Hepatocyte (in vitro differentiated cells): ENCODE results near the gene NID1. TPM values are rescaled to one million over a fixed set of nuclear protein-coding genes. Genes with fewer than 3 reads are reported as not detected.

ENCODE experiments used
- DNase-seq: peaks from one replicate; pipeline ENCODE4 v3.0.0-alpha.2; 2016; ENCODE audit warnings: low spot score
- H2AFZ ChIP-seq: fragments of 200-600 bp; sonication (generic); 2 replicates; pipeline ENCODE4 v1.6.0; 2016; ENCODE audit warnings: antibody characterized with exemption, mild to moderate bottlenecking
- H3K27ac ChIP-seq: fragments of 200-600 bp; sonication (generic); 2 replicates; pipeline ENCODE4 v1.5.1; 2016; ENCODE audit warnings: mild to moderate bottlenecking
- H3K27me3 ChIP-seq: fragments of 200-600 bp; sonication (generic); 2 replicates; pipeline ENCODE4 v1.6.1; 2016
- H3K36me3 ChIP-seq: fragments of 200-600 bp; sonication (generic); replicated peaks from 2 replicates; pipeline ENCODE4 v1.5.1; 2016; ENCODE audit warnings: low read depth; ENCODE audit not compliant: insufficient read depth
- H3K4me1 ChIP-seq: fragments of 200-600 bp; sonication (generic); 2 replicates; pipeline ENCODE4 v1.5.1; 2016; ENCODE audit warnings: mild to moderate bottlenecking, moderate library complexity; ENCODE audit not compliant: insufficient read depth
- H3K4me2 ChIP-seq: fragments of 200-600 bp; sonication (generic); 2 replicates; pipeline ENCODE4 v1.6.0; 2016
- H3K4me3 ChIP-seq: fragments of 200-600 bp; sonication (generic); 2 replicates; pipeline ENCODE4 v1.5.1; 2016; ENCODE audit warnings: mild to moderate bottlenecking
- H3K79me2 ChIP-seq: fragments of 200-600 bp; sonication (generic); 2 replicates; pipeline ENCODE4 v1.6.0; 2017; ENCODE audit warnings: mild to moderate bottlenecking
- H3K9me2 ChIP-seq: fragments of 200-600 bp; sonication (generic); replicated peaks from 2 replicates; pipeline ENCODE4 v1.6.0; 2017; ENCODE audit warnings: mild to moderate bottlenecking; ENCODE audit not compliant: insufficient read depth
- H3K9me3 ChIP-seq: fragments of 200-600 bp; sonication (generic); 2 replicates; pipeline ENCODE4 v1.5.1; 2016; ENCODE audit warnings: low read depth, mild to moderate bottlenecking
- H4K20me1 ChIP-seq: fragments of 200-600 bp; sonication (generic); 2 replicates; pipeline ENCODE4 v1.6.0; 2016; ENCODE audit warnings: mild to moderate bottlenecking; ENCODE audit not compliant: insufficient read depth, poor library complexity, severe bottlenecking
- EZH2 ChIP-seq: fragments of 200-600 bp; sonication (generic); IDR thresholded peaks from 2 replicates; pipeline ENCODE4 v1.6.1; 2016; ENCODE audit warnings: antibody characterized with exemption, mild to moderate bottlenecking, borderline replicate concordance
- EZH2phosphoT487 ChIP-seq: fragments of 200-600 bp; sonication (generic); IDR thresholded peaks from one replicate; pipeline ENCODE4 v1.6.1; 2018; ENCODE audit warnings: antibody characterized with exemption, mild to moderate bottlenecking, low read depth, moderate library complexity; ENCODE audit not compliant: unreplicated experiment, severe bottlenecking
- WGBS: methylation state at CpG from one replicate; pipeline ENCODE4 v1.1.6; 2016; ENCODE audit warnings: low lambda C conversion rate; ENCODE audit errors: missing lambda C conversion rate; 5-methylcytosine and 5-hydroxymethylcytosine counted together
- polyA plus RNA-seq: library from polyadenylated mRNA; unstranded; fragments of >200 nt; fragmentation: Nextera tagmentation; extraction: Ambion mirVana; gene quantifications from 2 replicates; pipeline ENCODE4 v1.2.1, GENCODE V29; 2016
- total RNA-seq: library from RNA; depleted of rRNA; stranded (reverse); fragments of >200 nt; gene quantifications from 2 replicates; pipeline ENCODE4 v1.2.3, GENCODE V29; 2014
- TF ChIP-seq, protein P1 (sequence below): fragments of 200-600 bp; sonication (generic); IDR thresholded peaks from 2 replicates; pipeline ENCODE4 v1.5.1; 2016; ENCODE audit warnings: antibody characterized with exemption, mild to moderate bottlenecking; ENCODE audit not compliant: poor library complexity

NID1 gene
- total and polyA plus RNA-seq, 2 experiments from 2014 or later: 53.8 to 72.8 TPM

- 63% methylated on average over 5 of the region's 5 CpGs for WGBS
- H3K36me3 ChIP-seq: no peaks in the 10 kb centered on the region
- no peaks in the 10 kb centered on the region for H3K9me3 ChIP-seq
- H3K4me2 ChIP-seq: no peak overlapping the region
- peak overlapping the region; percentile 91 for H3K27ac ChIP-seq
- no peaks in the 10 kb centered on the region for H3K27me3 ChIP-seq
- H4K20me1 ChIP-seq: no peaks in the 10 kb centered on the region
- no peaks in the 10 kb centered on the region for H3K9me2 ChIP-seq
- H3K79me2 ChIP-seq: no peaks in the 10 kb centered on the region
- peak; percentile 63 for DNase-seq
- no peak overlapping the region for H2AFZ ChIP-seq
- H3K4me3 ChIP-seq: no peak overlapping the region
- peaks cover 10% of the 10 kb centered on the region for H3K4me1 ChIP-seq
- TF ChIP-seq, protein P1, sequence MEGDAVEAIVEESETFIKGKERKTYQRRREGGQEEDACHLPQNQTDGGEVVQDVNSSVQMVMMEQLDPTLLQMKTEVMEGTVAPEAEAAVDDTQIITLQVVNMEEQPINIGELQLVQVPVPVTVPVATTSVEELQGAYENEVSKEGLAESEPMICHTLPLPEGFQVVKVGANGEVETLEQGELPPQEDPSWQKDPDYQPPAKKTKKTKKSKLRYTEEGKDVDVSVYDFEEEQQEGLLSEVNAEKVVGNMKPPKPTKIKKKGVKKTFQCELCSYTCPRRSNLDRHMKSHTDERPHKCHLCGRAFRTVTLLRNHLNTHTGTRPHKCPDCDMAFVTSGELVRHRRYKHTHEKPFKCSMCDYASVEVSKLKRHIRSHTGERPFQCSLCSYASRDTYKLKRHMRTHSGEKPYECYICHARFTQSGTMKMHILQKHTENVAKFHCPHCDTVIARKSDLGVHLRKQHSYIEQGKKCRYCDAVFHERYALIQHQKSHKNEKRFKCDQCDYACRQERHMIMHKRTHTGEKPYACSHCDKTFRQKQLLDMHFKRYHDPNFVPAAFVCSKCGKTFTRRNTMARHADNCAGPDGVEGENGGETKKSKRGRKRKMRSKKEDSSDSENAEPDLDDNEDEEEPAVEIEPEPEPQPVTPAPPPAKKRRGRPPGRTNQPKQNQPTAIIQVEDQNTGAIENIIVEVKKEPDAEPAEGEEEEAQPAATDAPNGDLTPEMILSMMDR: no peak
- no peak for TF ChIP-seq EZH2
- TF ChIP-seq EZH2phosphoT487: no peak
Measured at GRCh38 chr1:236018885-236019453, 45.9 kb downstream of the NID1 start.

GRCh38 chr1:236016782-236017400 lies 48.0 kb downstream of the NID1 start:
- Histone ChIP-seq H3K4me3 (no peak overlapping the region), H3K79me2 (no peaks in the 10 kb centered on the region), H3K9me3 (no peaks in the 10 kb centered on the region), H3K4me1 (peaks cover 10% of the 10 kb centered on the region), H3K27ac (peak overlapping the region; percentile 91), H2AFZ (no peak overlapping the region), H3K4me2 (peak overlapping the region; percentile 3), H3K9me2 (no peaks in the 10 kb centered on the region), H3K27me3 (no peaks in the 10 kb centered on the region), H3K36me3 (no peaks in the 10 kb centered on the region), H4K20me1 (no peaks in the 10 kb centered on the region)
- TF ChIP-seq, protein P1: no peak
- TF ChIP-seq EZH2phosphoT487: no peak
- no peak for TF ChIP-seq EZH2
- DNase-seq: peak; percentile 40
- 97% methylated on average over 5 of the region's 5 CpGs for WGBS

DNA sequence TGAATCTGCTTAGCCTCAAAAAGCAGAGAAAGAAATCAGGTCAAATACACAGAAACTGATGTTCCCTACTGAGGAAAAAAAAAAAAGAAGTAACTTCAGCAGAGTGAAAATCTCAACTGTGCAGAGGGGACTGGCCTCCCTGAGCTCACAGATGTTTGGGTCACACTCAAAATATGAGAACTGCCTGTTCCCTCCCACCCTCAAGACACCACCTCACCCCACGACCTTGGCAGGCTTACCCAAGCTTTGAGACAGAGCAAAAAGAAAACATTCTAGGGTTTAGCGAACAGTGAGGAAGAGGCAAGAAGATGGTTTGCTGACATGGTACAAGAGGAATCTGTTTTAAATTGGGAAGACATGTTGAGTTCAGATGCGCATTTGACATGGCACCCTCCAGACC lies 48.8 kb downstream of the NID1 start:
- Histone ChIP-seq H3K9me2 (no peaks in the 10 kb centered on the region), H3K9me3 (no peaks in the 10 kb centered on the region), H3K4me2 (peak overlapping the region; percentile 3), H2AFZ (no peak overlapping the region), H3K36me3 (no peaks in the 10 kb centered on the region), H3K27me3 (no peaks in the 10 kb centered on the region), H3K4me3 (no peak overlapping the region), H3K4me1 (peaks cover 10% of the 10 kb centered on the region), H3K27ac (peak overlapping the region; percentile 77), H3K79me2 (no peaks in the 10 kb centered on the region), H4K20me1 (no peaks in the 10 kb centered on the region)
- no peak for TF ChIP-seq EZH2
- 81% methylated on average over 3 of the region's 3 CpGs for WGBS
- DNase-seq: no peak

GRCh38 chr1:236015539-236015938 lies 49.4 kb downstream of the NID1 start:
- H3K27ac ChIP-seq: peak overlapping the region; percentile 77

More at GRCh38 chr1:236015539-236015938, 49.4 kb downstream of the NID1 start:
- no peaks in the 10 kb centered on the region for H3K36me3 ChIP-seq
- DNase-seq: no peak
- no peaks in the 10 kb centered on the region for H3K27me3 ChIP-seq
- H3K4me3 ChIP-seq: no peak overlapping the region
- TF ChIP-seq EZH2 (no peak), EZH2phosphoT487 (no peak)
- TF ChIP-seq, protein P1: no peak
- H2AFZ ChIP-seq: no peak overlapping the region
- no peak overlapping the region for H3K4me2 ChIP-seq
- H3K79me2 ChIP-seq: no peaks in the 10 kb centered on the region
- no peaks in the 10 kb centered on the region for H3K9me2 ChIP-seq
- no peaks in the 10 kb centered on the region for H3K9me3 ChIP-seq
- peaks cover 10% of the 10 kb centered on the region for H3K4me1 ChIP-seq
- 89% methylated on average over 2 of the region's 4 CpGs for WGBS
- H4K20me1 ChIP-seq: no peaks in the 10 kb centered on the region
